ENCODE measurements around the gene DISP2.

- TF ChIP-seq CTCF (conservative IDR thresholded peaks at IDR 0.05) (no peak), EZH2 (IDR thresholded peaks at IDR 0.05; ENCODE audit: low read depth) (no peak)
These were observed 5.6 kb upstream of the DISP2 start for GRCh38 chr15:40352281-40352901.
